Mucosa of gallbladder (tissue), 1 donor: ENCODE data around the gene CACNA1C. TPM values are rescaled to one million over a fixed set of nuclear protein-coding genes. Genes with fewer than 3 reads are reported as not detected.

Source experiments
- DNase-seq: peaks from one replicate; pipeline ENCODE4 v3.0.0-alpha.2; 2020; ENCODE audit warnings: low spot score
- total RNA-seq: library from RNA; stranded (reverse); gene quantifications from one replicate; pipeline ENCODE4 v1.2.1, GENCODE V29; 2021
- donor health status: DM: no; HTN: no; CAD: no.

The CACNA1C gene
- total RNA-seq, 1 donor from 2014 or later: 19.3 TPM

GRCh38 chr12:2453761-2454090 is 400.9 kb downstream of the CACNA1C start:
- DNase-seq: no peak

GRCh38 chr12:2454601-2455177 is 401.9 kb downstream of the CACNA1C start:
- DNase-seq: no peak

GRCh38 chr12:2455410-2455809 is 402.6 kb downstream of the CACNA1C start:
- DNase-seq: no peak

GRCh38 chr12:2456122-2456812 is 403.5 kb downstream of the CACNA1C start:
- DNase-seq: no peak

GRCh38 chr12:2456813-2457186 is 404.0 kb downstream of the CACNA1C start:
- no peak for DNase-seq

GRCh38 chr12:2457215-2457932 is 404.6 kb downstream of the CACNA1C start:
- DNase-seq: no peak

GRCh38 chr12:2457933-2458414 is 405.2 kb downstream of the CACNA1C start:
- no peak for DNase-seq

GRCh38 chr12:2460051-2460670 is 407.4 kb downstream of the CACNA1C start:
- DNase-seq: no peak

GRCh38 chr12:2461046-2461445 is 408.3 kb downstream of the CACNA1C start:
- no peak for DNase-seq

GRCh38 chr12:2461645-2462044 is 408.9 kb downstream of the CACNA1C start:
- DNase-seq: no peak

- DNase-seq: no peak
These were observed 409.3 kb downstream of the CACNA1C start for GRCh38 chr12:2462087-2462486.

GRCh38 chr12:2463719-2464118 is 410.9 kb downstream of the CACNA1C start:
- no peak for DNase-seq

- no peak for DNase-seq
These were observed 412.9 kb downstream of the CACNA1C start for GRCh38 chr12:2465681-2466080.

- no peak for DNase-seq
These were observed 413.4 kb downstream of the CACNA1C start for GRCh38 chr12:2466211-2466610.

- DNase-seq: no peak
These were observed 414.8 kb downstream of the CACNA1C start for GRCh38 chr12:2467447-2468195.

GRCh38 chr12:2475984-2476383 is 423.2 kb downstream of the CACNA1C start:
- no peak for DNase-seq

- DNase-seq: no peak
These were observed 424.4 kb downstream of the CACNA1C start for GRCh38 chr12:2477009-2477766.

- no peak for DNase-seq
These were observed 427.2 kb downstream of the CACNA1C start for GRCh38 chr12:2479851-2480535.

- DNase-seq: no peak
These were observed 428.6 kb downstream of the CACNA1C start for GRCh38 chr12:2481346-2481745.

- no peak for DNase-seq
These were observed 429.2 kb downstream of the CACNA1C start for GRCh38 chr12:2481951-2482350.
